Measurements from ENCODE around the gene SHOC1. TPM values are rescaled to one million over a fixed set of nuclear protein-coding genes. Genes with fewer than 3 reads are reported as not detected.

Gene SHOC1
- total RNA-seq, 1 experiment from 2014 or later = 0.20 TPM

- H3K9me2 ChIP-seq (ENCODE audit: insufficient read depth) = no peaks in the 10 kb centered on the region
- no peak overlapping the region for H2AFZ ChIP-seq
- H4K20me1 ChIP-seq (ENCODE audit: insufficient read depth) = no peaks in the 10 kb centered on the region
- no peaks in the 10 kb centered on the region for H3K79me2 ChIP-seq (ENCODE audit: low read depth)
- DNase-seq = no peak
- POLR2A ChIA-PET (ENCODE audit: unreplicated experiment) = interaction anchor here (0.7 kb wide), 1 partner anchor 1816 kb away, joined by 6 read pairs; no protein-coding TSS in a partner anchor
- no TSS peak for BruUV-seq (replicated peaks)
- no peak overlapping the region for H3K27ac ChIP-seq
- H3K27me3 ChIP-seq (ENCODE audit: insufficient read depth, low read depth) = no peaks in the 10 kb centered on the region
- H3K9me3 ChIP-seq (ENCODE audit: insufficient read depth, low read depth) = no peaks in the 10 kb centered on the region
- H3K4me1 ChIP-seq (replicated peaks; ENCODE audit: insufficient read depth) = peaks cover 10% of the 10 kb centered on the region
- no peak for TF ChIP-seq CTCF (conservative IDR thresholded peaks at IDR 0.05)
- TF ChIP-seq EZH2 (IDR thresholded peaks at IDR 0.05; ENCODE audit: low read depth) = no peak
- H3F3A ChIP-seq (ENCODE audit: insufficient read depth, low read depth) = peaks cover 1% of the 10 kb centered on the region
- CTCF ChIA-PET = no interaction called here
- no peak overlapping the region for H3K4me2 ChIP-seq
- intact Hi-C loops (cut with micrococcal nuclease; ENCODE audit: unreplicated experiment) = no loop called here
- no peaks in the 10 kb centered on the region for H3K36me3 ChIP-seq (ENCODE audit: low read depth)
- H3K4me3 ChIP-seq = no peak overlapping the region
Measured at GRCh38 chr9:111799915-111800526, 5.3 kb upstream of the SHOC1 start.

- Histone ChIP-seq H3K4me3 (no peak overlapping the region), H3K79me2 (ENCODE audit: low read depth) (no peaks in the 10 kb centered on the region), H3K4me1 (replicated peaks; ENCODE audit: insufficient read depth) (peaks cover 6% of the 10 kb centered on the region; the same call in 1 of the 2 replicates), H3K27ac (no peak overlapping the region), H3K36me3 (ENCODE audit: low read depth) (no peaks in the 10 kb centered on the region), H3F3A (ENCODE audit: insufficient read depth, low read depth) (no peaks in the 10 kb centered on the region), H3K27me3 (ENCODE audit: insufficient read depth, low read depth) (no peaks in the 10 kb centered on the region), H3K4me2 (no peak overlapping the region), H3K9me2 (ENCODE audit: insufficient read depth) (no peaks in the 10 kb centered on the region), H3K9me3 (ENCODE audit: insufficient read depth, low read depth) (no peaks in the 10 kb centered on the region), H4K20me1 (ENCODE audit: insufficient read depth) (no peaks in the 10 kb centered on the region), H2AFZ (no peak overlapping the region)
- intact Hi-C loops (cut with micrococcal nuclease; ENCODE audit: unreplicated experiment) = no loop called here
- POLR2A ChIA-PET (ENCODE audit: unreplicated experiment) = no interaction called here
- TF ChIP-seq EZH2 (IDR thresholded peaks at IDR 0.05; ENCODE audit: low read depth) = no peak
- no peak for TF ChIP-seq CTCF (conservative IDR thresholded peaks at IDR 0.05)
- no peak for DNase-seq
- CTCF ChIA-PET = no interaction called here
- no TSS peak for BruUV-seq (replicated peaks)
Measured at GRCh38 chr9:111799506-111799905, 4.8 kb upstream of the SHOC1 start.

GRCh38 chr9:111798786-111799185, 4.0 kb upstream of the SHOC1 start:
- Histone ChIP-seq H2AFZ (no peak overlapping the region), H3K4me2 (no peak overlapping the region), H3K27ac (no peak overlapping the region), H3K9me3 (ENCODE audit: insufficient read depth, low read depth) (no peaks in the 10 kb centered on the region), H3F3A (ENCODE audit: insufficient read depth, low read depth) (no peaks in the 10 kb centered on the region), H3K27me3 (ENCODE audit: insufficient read depth, low read depth) (no peaks in the 10 kb centered on the region), H3K79me2 (ENCODE audit: low read depth) (no peaks in the 10 kb centered on the region), H4K20me1 (ENCODE audit: insufficient read depth) (no peaks in the 10 kb centered on the region), H3K9me2 (ENCODE audit: insufficient read depth) (no peaks in the 10 kb centered on the region), H3K4me1 (replicated peaks; ENCODE audit: insufficient read depth) (peaks cover 6% of the 10 kb centered on the region; the same call in 1 of the 2 replicates), H3K4me3 (no peak overlapping the region), H3K36me3 (ENCODE audit: low read depth) (no peaks in the 10 kb centered on the region)
- POLR2A ChIA-PET (ENCODE audit: unreplicated experiment) = interaction anchor here (0.5 kb wide), 2 partner anchors 202 to 226 kb away, joined by 7 to 11 read pairs; no protein-coding TSS in a partner anchor
- intact Hi-C loops (cut with micrococcal nuclease; ENCODE audit: unreplicated experiment) = no loop called here
- TF ChIP-seq EZH2 (IDR thresholded peaks at IDR 0.05; ENCODE audit: low read depth) = no peak
- TF ChIP-seq CTCF (conservative IDR thresholded peaks at IDR 0.05) = no peak
- BruUV-seq (replicated peaks) = no TSS peak
- CTCF ChIA-PET = interaction anchor here (0.6 kb wide), 2 partner anchors 51 to 276 kb away, joined by 3 to 5 read pairs; no protein-coding TSS in a partner anchor
- no peak for DNase-seq

All from PC-9 (cell line).